NCI-H2171 (cell line): ENCODE data around the gene C16orf90.

Experiments used
- DNase-seq: peaks from one replicate; lab custom pipeline; 2025; lab: John Stamatoyannopoulos, UW

C16orf90 gene

DNA sequence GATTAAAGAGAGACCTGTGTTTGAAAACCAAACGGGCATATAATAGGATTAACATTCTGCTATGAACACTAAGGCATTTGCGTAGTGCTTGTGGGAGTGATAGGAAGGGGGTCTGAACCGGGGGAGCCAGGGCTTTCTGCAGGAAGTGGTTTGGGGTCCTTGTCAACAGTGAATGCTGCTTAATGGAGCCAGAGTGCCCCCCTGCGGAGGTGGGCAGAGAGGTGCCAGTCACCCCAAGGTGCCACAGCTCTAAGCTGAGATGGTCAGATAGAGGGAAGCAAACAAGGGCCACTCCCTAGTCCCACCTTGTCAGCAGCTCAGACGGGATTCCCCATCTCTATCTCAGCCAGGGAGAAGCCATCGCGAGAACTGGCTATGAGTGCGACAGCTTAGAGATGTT lies 34.1 kb downstream of the C16orf90 start:
- DNase-seq = no peak

DNA sequence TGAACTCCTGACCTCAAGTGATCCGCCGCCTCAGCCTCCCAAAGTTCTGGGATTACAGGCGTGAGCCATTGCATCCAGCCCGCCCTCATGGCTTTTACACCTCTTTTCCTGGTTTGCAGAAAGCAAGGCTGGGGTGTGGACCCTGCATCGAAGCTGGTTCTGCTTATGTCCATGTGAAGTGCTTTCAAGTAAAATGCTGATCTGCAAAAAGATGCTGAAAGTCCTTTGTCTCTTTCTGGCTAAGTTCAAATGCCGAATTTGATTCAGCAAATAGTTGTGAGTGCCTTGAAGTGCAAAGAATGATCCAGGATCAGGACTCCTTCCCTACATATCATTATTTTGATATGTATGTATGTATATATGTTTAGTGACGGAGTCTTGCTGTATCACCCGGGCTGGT lies 34.7 kb downstream of the C16orf90 start:
- no peak for DNase-seq

DNA sequence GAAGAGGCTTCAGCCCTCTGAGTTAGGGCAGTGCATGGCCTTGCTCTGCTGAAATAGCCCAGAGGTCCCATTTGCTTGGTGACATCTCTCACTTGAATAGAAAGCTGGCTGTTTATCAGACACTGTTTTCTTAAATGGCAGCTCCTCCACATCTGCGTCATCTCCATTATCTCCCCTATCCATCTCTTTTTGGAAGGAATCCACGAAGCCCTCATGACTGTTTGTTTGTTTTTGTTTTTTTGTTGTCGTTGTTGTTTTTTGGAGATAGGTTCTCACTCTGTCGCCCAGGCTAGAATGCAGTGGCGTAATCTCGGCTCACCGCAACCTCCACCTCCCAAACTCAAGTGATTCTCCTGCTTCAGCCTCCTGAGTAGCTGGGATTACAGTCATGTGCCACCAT lies 35.2 kb downstream of the C16orf90 start:
- no peak for DNase-seq

DNA sequence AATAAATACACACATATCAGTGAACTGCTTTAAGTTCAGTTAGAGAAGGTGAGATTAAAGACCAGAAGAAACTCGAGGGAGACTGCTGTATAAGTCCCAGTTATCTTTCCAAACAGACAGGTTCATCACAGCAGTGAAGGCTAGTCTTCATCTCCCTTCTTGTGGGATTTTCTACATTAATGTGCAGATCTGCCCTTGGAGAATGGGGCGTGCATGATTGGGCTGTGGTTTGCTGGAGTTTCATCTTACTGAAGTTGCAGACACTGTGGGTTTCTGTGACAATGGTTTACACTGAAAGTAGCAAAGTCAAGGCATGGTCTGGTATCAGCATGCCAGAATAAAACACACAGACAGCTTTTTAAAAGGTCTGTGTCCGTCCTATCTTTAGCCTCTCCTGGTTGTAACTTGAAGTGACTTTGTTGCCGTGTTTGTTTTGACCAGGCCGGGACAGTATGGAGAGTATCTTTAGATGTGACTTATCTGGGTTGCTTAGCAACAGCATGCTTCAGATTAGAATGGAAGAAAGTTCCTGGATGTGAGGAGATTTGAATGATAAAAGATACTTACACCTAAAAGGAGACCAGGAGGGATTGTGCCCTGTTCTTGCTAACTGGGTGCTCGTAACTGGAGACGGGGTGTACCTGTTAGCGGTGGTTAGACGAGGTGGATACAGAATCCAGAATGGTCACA lies 35.7 kb downstream of the C16orf90 start:
- DNase-seq = no peak

DNA sequence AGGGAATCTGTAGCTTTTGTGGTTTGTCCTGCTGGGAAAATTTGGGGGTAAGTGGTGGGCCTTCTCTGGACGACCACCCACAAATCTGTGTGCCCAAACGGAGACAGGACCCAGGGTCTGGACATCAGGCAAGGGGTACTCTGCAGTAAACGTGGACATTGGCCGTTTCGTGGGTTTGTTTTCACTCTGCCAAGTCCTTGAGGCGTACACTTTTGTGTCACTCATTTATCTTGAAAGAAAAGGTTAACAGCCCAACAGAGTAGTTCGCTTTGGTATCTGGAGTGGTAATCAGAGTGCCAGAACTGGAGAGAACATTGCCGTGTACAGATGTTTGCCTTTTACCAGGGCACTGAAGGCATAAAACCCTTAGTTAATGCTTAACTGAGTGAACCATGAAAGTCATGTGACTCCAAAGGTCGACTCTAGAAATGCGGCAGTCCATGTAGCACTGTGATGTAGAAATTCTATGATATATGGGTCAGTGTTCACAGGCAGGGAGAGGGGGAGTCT lies 36.4 kb downstream of the C16orf90 start:
- DNase-seq = no peak

DNA sequence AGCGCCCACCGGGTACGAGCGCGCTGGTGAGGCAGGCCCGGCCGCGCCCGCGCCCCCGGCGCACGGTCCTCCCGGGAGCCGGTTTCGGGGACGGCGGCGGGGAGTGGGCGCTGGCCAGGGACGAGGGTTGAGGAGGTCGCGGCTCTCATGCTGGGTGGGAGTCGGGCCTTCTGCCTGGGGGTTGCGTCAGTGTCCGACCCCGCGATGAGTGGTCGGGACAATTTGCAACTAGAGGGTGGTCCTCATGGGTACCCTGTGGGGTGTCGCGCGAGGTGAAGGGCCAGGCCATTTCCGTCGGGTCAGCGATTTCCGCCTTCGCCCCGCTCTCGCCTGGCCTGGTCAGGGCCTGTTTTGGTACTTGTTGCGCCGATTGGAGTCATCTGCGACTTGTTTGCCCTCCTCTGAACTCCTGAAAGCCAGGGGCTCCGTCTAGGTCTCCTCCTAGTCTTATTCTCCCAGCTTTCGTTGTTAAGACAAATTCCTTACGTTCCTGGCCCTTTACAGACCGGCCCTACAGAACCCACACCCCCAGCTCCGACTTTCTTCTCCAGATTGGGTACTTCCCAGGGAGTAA lies 36.9 kb downstream of the C16orf90 start:
- DNase-seq = no peak

DNA sequence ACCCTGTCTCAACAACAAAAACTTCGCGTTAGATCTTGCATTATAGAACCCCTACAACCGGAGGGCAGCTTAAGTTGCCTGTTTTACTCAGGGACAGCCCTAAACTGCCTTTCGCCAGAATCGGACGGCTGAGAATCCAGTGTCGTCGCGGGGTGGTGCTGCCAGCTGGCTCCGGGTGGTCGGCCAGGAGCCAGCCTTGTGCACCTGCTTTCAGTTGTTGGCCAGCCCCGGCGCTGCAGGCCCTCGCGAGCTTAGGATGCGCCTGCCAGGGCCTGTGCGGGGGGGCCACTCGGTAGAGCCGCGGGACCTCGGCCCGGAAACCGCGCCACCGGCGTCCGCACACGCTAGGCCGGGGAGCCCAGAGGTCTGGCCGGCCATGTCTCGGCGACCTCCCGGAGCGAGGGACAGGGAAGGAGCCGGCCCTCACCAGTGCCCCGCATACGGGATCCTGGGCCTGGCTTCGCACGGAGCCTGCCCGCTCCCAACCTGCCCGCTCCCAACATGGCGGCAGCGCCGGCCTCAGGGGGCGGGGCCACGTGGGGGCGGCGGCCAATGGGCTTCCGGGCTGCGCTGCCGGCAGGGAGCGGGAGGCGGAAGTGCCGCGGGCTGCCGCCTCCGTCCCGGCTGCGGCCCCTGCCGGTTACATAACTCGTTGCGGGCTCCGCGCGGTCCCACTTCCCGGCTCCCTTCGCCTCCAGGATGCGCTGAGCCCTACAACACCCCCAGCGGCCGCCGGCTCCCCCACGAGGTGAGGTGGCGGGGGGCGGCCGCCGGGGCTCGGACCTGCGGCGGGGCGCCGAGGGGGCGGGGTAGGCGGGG lies 37.6 kb downstream of the C16orf90 start:
- peak; percentile 85 for DNase-seq

DNA sequence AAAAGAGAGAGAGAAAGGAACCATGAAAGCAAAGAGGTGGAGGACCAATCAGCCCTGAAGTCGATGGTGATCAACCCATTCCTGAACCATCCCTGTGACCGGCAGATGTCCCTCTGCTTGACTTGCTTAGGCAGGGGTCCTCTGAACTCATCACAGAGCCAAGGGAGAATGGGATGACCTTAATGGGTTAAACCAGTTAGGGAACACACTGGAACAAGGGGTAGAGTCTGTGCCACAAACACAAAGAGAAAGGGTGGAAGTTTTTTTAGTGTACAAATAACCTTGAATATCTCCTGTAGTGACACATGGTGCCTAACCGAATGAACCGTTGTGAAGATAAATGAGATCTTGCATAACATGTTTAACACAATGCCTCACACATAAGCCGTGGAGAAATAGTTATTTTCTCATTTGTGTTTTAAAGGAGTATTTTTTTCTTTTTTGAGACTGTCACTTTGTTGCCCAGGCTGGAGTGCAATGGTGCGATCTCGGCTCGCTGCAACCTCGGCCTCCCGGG lies 40.6 kb downstream of the C16orf90 start:
- no peak for DNase-seq

DNA sequence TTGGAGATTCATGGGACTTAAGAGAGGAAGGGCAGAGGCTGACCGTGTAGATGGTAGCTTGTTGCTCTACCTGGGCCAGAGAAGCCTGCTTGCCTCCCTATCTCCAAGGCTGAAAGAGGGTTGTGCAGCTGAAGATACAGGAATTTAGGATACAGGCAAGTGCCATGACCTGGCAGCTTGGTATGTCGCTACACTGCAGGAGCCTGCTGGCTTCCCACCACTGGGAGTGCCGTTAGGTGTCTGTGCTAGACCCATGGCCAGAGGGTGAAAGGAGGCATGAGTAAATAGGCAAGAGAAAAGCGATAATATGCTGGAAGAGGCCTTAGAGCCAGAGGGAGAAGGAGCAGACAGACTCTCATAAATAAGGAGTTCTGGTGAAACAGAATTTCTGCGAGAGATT lies 41.2 kb downstream of the C16orf90 start:
- DNase-seq = no peak

DNA sequence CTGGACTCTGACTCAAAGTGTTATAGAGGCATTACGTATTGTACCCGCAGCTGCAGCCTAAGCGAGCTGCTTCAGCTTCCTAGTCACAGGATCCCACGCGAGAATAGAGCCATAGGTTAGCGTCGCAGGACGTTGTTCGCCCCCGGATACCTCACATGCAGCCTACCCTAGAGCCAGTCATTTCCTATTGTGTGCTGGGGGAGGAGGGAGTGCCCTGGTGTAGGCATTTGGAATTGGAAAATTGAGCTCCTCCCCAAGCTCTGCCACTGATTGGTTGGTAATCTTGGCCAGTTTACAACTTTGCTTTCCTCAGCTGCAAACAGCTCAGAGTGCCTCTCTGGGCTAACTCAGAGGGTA lies 51.3 kb downstream of the C16orf90 start:
- DNase-seq = peak; percentile 19
